K562 (cell line): ENCODE data around the gene KIF3A. TPM values are rescaled to one million over a fixed set of nuclear protein-coding genes. Genes with fewer than 3 reads are reported as not detected.

ENCODE experiments used
- ATAC-seq: fragments of 200-7000 bp; cut with Tn5 transposase; 3 replicates; pipeline ENCODE4 v1.9.1; 2020; ENCODE audit warnings: moderate library complexity
- BruUV-seq: library from RNA; stranded (reverse); fragments of 400-500 nt; replicated peaks from 2 replicates; lab custom pipeline; 2021; lab: Mats Ljungman, UMichigan
- CTCF ChIA-PET: fragments of 300-600 bp; formaldehyde crosslinking; extraction: SDS; loops from one replicate; lab custom pipeline; 2021; ENCODE audit warnings: low intra/inter-chr PET ratio; lab: Yijun Ruan, JAX
- POLR2A ChIA-PET: fragments of 300-600, 350-650 bp; sonication (Branson Sonifier 250); formaldehyde crosslinking; extraction: SDS; loops from one replicate; lab custom pipeline; 2021; ENCODE audit warnings: antibody characterized with exemption, inconsistent platforms; lab: Yijun Ruan, JAX
- DNase-seq, 4 experiments: peaks; one replicate each; pipeline versions ENCODE4 v3.0.0 to v3.0.0-alpha.2; 2011 to 2018; ENCODE audit warnings: low spot score in 3 of 4, mixed read lengths in 3 of 4; ENCODE audit errors: extremely low read depth in 1 of 4
- FAIRE-seq: peaks from 2 replicates; lab custom pipeline; 2011; peaks lifted over from hg19 to GRCh38; lab: Jason Lieb, UNC
- H2AFZ ChIP-seq: 2 replicates; pipeline ENCODE4 v1.6.0; 2011; ENCODE audit warnings: low read depth, low read length, control low read depth, inconsistent platforms
- H3K27ac ChIP-seq: fragments of 200-600 bp; 3 replicates; pipeline ENCODE4 v1.8.0; 2011; ENCODE audit warnings: low read depth, mild to moderate bottlenecking, control low read depth, inconsistent platforms, low read length, moderate library complexity, mixed read lengths; ENCODE audit errors: extremely low read depth
- H3K27me3 ChIP-seq, 2 experiments: fragments of 300-600 bp in 1 of 2; 2 replicates in 1 of 2; 3 replicates in 1 of 2; pipeline versions ENCODE4 v1.6.0 to v1.8.0; 2011; ENCODE audit warnings: inconsistent platforms in 2 of 2, low read length in 2 of 2, mild to moderate bottlenecking in 1 of 2, mixed read lengths in 1 of 2, moderate library complexity in 1 of 2; ENCODE audit not compliant: control insufficient read depth in 2 of 2, insufficient read depth in 2 of 2
- H3K36me3 ChIP-seq: fragments of 300-600 bp; 3 replicates; pipeline ENCODE4 v1.8.0; 2011; ENCODE audit warnings: mild to moderate bottlenecking, low read length, inconsistent platforms; ENCODE audit not compliant: control insufficient read depth, insufficient read depth
- H3K4me1 ChIP-seq, 2 experiments: fragments of 200-600 bp in 1 of 2; replicated peaks in 1 of 2; 2 replicates in 1 of 2; 3 replicates in 1 of 2; pipeline versions ENCODE4 v1.5.1 to v1.8.0; 2011; ENCODE audit warnings: inconsistent platforms in 2 of 2, low read length in 2 of 2, mild to moderate bottlenecking in 1 of 2, mixed read lengths in 1 of 2, moderate library complexity in 1 of 2; ENCODE audit not compliant: control insufficient read depth in 2 of 2, insufficient read depth in 2 of 2
- H3K4me2 ChIP-seq: 2 replicates; pipeline ENCODE4 v1.6.1; 2011; ENCODE audit warnings: low read length, control low read depth, inconsistent platforms, mixed read lengths; ENCODE audit not compliant: insufficient read depth
- H3K4me3 ChIP-seq: fragments of 200-600 bp; sonication (generic), shearing (Covaris generic); 2 replicates; pipeline ENCODE4 v1.5.1; 2016; ENCODE audit warnings: control low read depth, inconsistent platforms
- H3K79me2 ChIP-seq: fragments of 200-600 bp; 3 replicates; pipeline ENCODE4 v1.8.0; 2011; ENCODE audit warnings: low read length, inconsistent platforms; ENCODE audit not compliant: control insufficient read depth, insufficient read depth
- H3K9ac ChIP-seq, 2 experiments: 2 replicates each; pipeline versions ENCODE4 v1.6.0 to v1.6.1; 2011; ENCODE audit warnings: low read depth in 2 of 2, low read length in 2 of 2, control low read depth in 1 of 2, inconsistent platforms in 1 of 2, mild to moderate bottlenecking in 1 of 2, mixed read lengths in 1 of 2; ENCODE audit not compliant: insufficient read depth in 1 of 2
- H3K9me1 ChIP-seq: one replicate; pipeline ENCODE4 v1.6.0; 2011; ENCODE audit warnings: inconsistent platforms, mild to moderate bottlenecking, low read length, moderate library complexity; ENCODE audit not compliant: control insufficient read depth, insufficient read depth
- H3K9me3 ChIP-seq: replicated peaks from 2 replicates; pipeline ENCODE4 v1.5.1; 2011; ENCODE audit warnings: low read depth, low read length, inconsistent platforms; ENCODE audit not compliant: control insufficient read depth, insufficient read depth
- H4K20me1 ChIP-seq: replicated peaks from 2 replicates; pipeline ENCODE4 v1.6.1; 2011; ENCODE audit warnings: low read length, inconsistent platforms, mixed read lengths; ENCODE audit not compliant: control insufficient read depth, insufficient read depth
- AFF1 ChIP-seq, 2 experiments: fragments of 450-650 bp; IDR thresholded peaks; 2 replicates each; pipeline ENCODE4 v1.6.1; 2018; ENCODE audit warnings: mild to moderate bottlenecking in 2 of 2, low read depth in 1 of 2; ENCODE audit not compliant: partially characterized antibody in 2 of 2
- CREB3 ChIP-seq: fragments of 450-650 bp; conservative IDR thresholded peaks from 2 replicates; pipeline ENCODE4 v1.6.1; 2016; ENCODE audit warnings: missing genetic modification characterization, low read depth, mild to moderate bottlenecking, missing compliant biosample characterization, moderate library complexity
- CTBP1 ChIP-seq: fragments of 450-650 bp; IDR thresholded peaks from 2 replicates; pipeline ENCODE4 v1.6.1; 2016; ENCODE audit warnings: borderline replicate concordance
- HDAC3 ChIP-seq: fragments of 450-650 bp; IDR thresholded peaks from 2 replicates; pipeline ENCODE4 v1.6.1; 2018; ENCODE audit warnings: borderline replicate concordance, mild to moderate bottlenecking, moderate library complexity; ENCODE audit not compliant: partially characterized antibody
- HMGN3 ChIP-seq: IDR thresholded peaks from 2 replicates; pipeline ENCODE4 v1.6.1; 2011; ENCODE audit warnings: borderline replicate concordance, low read depth, mild to moderate bottlenecking, mixed read lengths, low read length; ENCODE audit not compliant: insufficient read length; ENCODE audit errors: extremely low read depth
- MEIS2 ChIP-seq: fragments of 450-650 bp; IDR thresholded peaks from 2 replicates; pipeline ENCODE4 v1.6.1; 2014; ENCODE audit warnings: mild to moderate bottlenecking; ENCODE audit not compliant: partially characterized antibody
- MYC ChIP-seq, 2 experiments: fragments of 250-450 bp in 1 of 2; sonication (Bioruptor Pico) in 1 of 2; IDR thresholded peaks; 2 replicates each; pipeline versions ENCODE4 v1.5.1 to v1.6.1; 2012 to 2021; ENCODE audit warnings: low read depth in 2 of 2, borderline replicate concordance in 1 of 2, improper control_type of control experiment in 1 of 2, low read length in 1 of 2, mild to moderate bottlenecking in 1 of 2, moderate library complexity in 1 of 2
- NFRKB ChIP-seq: fragments of 450-650 bp; IDR thresholded peaks from 2 replicates; pipeline ENCODE4 v1.6.1; 2016; ENCODE audit warnings: low read depth
- NR0B1 ChIP-seq: fragments of 450-650 bp; IDR thresholded peaks from one replicate; pipeline ENCODE4 v1.6.1; 2018; ENCODE audit warnings: mild to moderate bottlenecking, moderate library complexity; ENCODE audit not compliant: partially characterized antibody
- SLC30A9 ChIP-seq: fragments of 250-450 bp; sonication (Bioruptor Pico); IDR thresholded peaks from 2 replicates; pipeline ENCODE4 v1.8.0; 2022; ENCODE audit warnings: mild to moderate bottlenecking, moderate library complexity
- SMARCE1 ChIP-seq: fragments of 450-650 bp; IDR thresholded peaks from 2 replicates; pipeline ENCODE4 v1.7.1; 2016; ENCODE audit warnings: mild to moderate bottlenecking
- TEAD1 ChIP-seq, 2 experiments: fragments of 450-650 bp in 1 of 2; sonication (generic) in 1 of 2; formaldehyde crosslinking; IDR thresholded peaks; 2 replicates each; pipeline versions ENCODE4 v1.4.0 to v1.8.0; 2020 to 2022; ENCODE audit warnings: mild to moderate bottlenecking in 2 of 2, missing genetic modification reagents in 1 of 2
- TRIM28 ChIP-seq: fragments of 450-650 bp; IDR thresholded peaks from 2 replicates; pipeline ENCODE4 v1.6.1; 2017
- ZBTB17 ChIP-seq: fragments of 450-650 bp; formaldehyde crosslinking; IDR thresholded peaks from 2 replicates; pipeline ENCODE4 v1.4.0; 2020; ENCODE audit warnings: mild to moderate bottlenecking
- WGBS: fragments of 100-300 bp; shearing (Covaris generic); methylation state at CpG from one replicate; pipeline ENCODE4 v1.1.6; 2016; ENCODE audit warnings: low coverage, mixed read lengths; ENCODE audit not compliant: insufficient coverage; ENCODE audit errors: missing lambda C conversion rate; 5-methylcytosine and 5-hydroxymethylcytosine counted together
- in situ Hi-C: fragments of 300-500 bp; cut with MboI; formaldehyde crosslinking; loops from 4 replicates; pipeline ENCODE4 v1.15.0; 2018; ENCODE audit warnings: inconsistent platforms, mixed read lengths
- intact Hi-C: fragments of 100-400 bp; cut with micrococcal nuclease; formaldehyde crosslinking; loops from 2 replicates; pipeline ENCODE4 v1.14.2; 2022
- polyA plus RNA-seq, 8 experiments: library from polyadenylated mRNA; depleted of rRNA in 4 of 8; stranded (reverse) in 5 of 8; unstranded in 3 of 8; fragments of >200 nt; fragmentation: Nextera tagmentation in 2 of 8; fragmentation: Illumina TruSeq in 1 of 8; extraction: Ambion mirVana in 2 of 8; extraction: Trizol in 1 of 8; gene quantifications; 2 replicates each; pipeline versions ENCODE4 v1.2.1 to v1.2.3, GENCODE V29; 2011 to 2014; ENCODE audit warnings: inconsistent platforms in 1 of 8, missing spikeins in 1 of 8
- total RNA-seq, 7 experiments: library from RNA; depleted of rRNA in 6 of 7; stranded (reverse); fragments of >200 nt in 6 of 7; fragmentation: Illumina TruSeq in 2 of 7; extraction: Trizol in 2 of 7; gene quantifications; 2 replicates each; pipeline versions ENCODE4 v1.2.1 to v1.2.3, GENCODE V29; 2011 to 2021; ENCODE audit warnings: low replicate concordance in 1 of 7

Gene KIF3A
- total and polyA plus RNA-seq, 9 of the 15 experiments (the other 6 are each of a cell fraction or from before 2014, with no cell fraction given): 1.5 to 7.8 (median 6.0) TPM

GRCh38 chr5:132779961-132780360 lies 42.6 kb upstream of the KIF3A start (continued):
- 0 out of 4 replicates have a peak, but pooled peaks of 1 of the 2 experiments have one; percentile 43 for TF ChIP-seq TEAD1 (CRISPR knock-in tag; IDR thresholded peaks at IDR 0.05)
- TF ChIP-seq NR0B1: no peak
- no peak for TF ChIP-seq SLC30A9 (CRISPR knock-in tag)
- TF ChIP-seq TRIM28: no peak
- no peak for TF ChIP-seq SMARCE1
- TF ChIP-seq, all 486 proteins: peak for 4

- FAIRE-seq (peak; percentile 6), DNase-seq (no peak), ATAC-seq (no peak)
- Histone ChIP-seq H4K20me1 (no peaks in the 10 kb centered on the region; the same call in 1 of the 2 replicates), H3K9me1 (no peaks in the 10 kb centered on the region), H2AFZ (peak overlapping the region; percentile 84), H3K4me1 (peaks cover 39 to 52% of the 10 kb centered on the region in 2 experiments), H3K27ac (peak overlapping the region; percentile 79; the same call in 2 of the 3 replicates), H3K27me3 (no peaks in the 10 kb centered on the region), H3K4me3 (no peak overlapping the region), H3K36me3 (peaks cover 8% of the 10 kb centered on the region; the same call in 1 of the 3 replicates), H3K79me2 (peaks cover 45% of the 10 kb centered on the region), H3K9ac (peak overlapping the region in 1 of 2 experiments; percentile 81; a peak in 2 of 4 replicates), H3K4me2 (peak overlapping the region; percentile 84), H3K9me3 (no peaks in the 10 kb centered on the region)
- WGBS: 12% methylated on average over 5 of the region's 5 CpGs
- in situ Hi-C loops: no loop called here
- BruUV-seq: no TSS peak
- ChIA-PET POLR2A (interaction anchor here (1.0 to 1.4 kb wide), 6 partner anchors 9 to 118 kb away, joined by 3 to 5 read pairs (median 4); no protein-coding TSS in a partner anchor), CTCF (no interaction called here)
- intact Hi-C loops: loop anchor here (2.0 kb wide), 1 partner anchor 42 kb away; no protein-coding TSS in a partner anchor
- TF ChIP-seq HDAC3 (no peak), MEIS2 (no peak), ZBTB17 (no peak), AFF1 (IDR thresholded peaks at IDR 0.05; ENCODE audit: low read depth in 1 of 2, partially characterized antibody in 2 of 2) (peak in 1 of 2 experiments; percentile 29), HMGN3 (no peak), MYC (IDR thresholded peaks at IDR 0.05; ENCODE audit: low read depth, low read length) (no peak), MYC (CRISPR knock-in tag; IDR thresholded peaks at IDR 0.05; ENCODE audit: borderline replicate concordance, low read depth) (no peak), NFRKB (no peak), CREB3 (no peak), CTBP1 (0 out of 2 replicates have a peak, but pooled peaks have one; percentile 24)
Measured at GRCh38 chr5:132778856-132779255, 41.5 kb upstream of the KIF3A start.
